HG02943 (cell line): ENCODE results near the gene PFDN4.
A peak's percentile ranks its signal among the peaks of the same experiment; 100 is the strongest.

Experiments
- ATAC-seq: cut with Tn5 transposase; IDR thresholded peaks from one replicate; pipeline ENCODE4 v1.9.1; 2021; ENCODE audit warnings: mild to moderate bottlenecking, low read depth, moderate library complexity; ENCODE audit not compliant: unreplicated experiment

The PFDN4 gene, protein sequence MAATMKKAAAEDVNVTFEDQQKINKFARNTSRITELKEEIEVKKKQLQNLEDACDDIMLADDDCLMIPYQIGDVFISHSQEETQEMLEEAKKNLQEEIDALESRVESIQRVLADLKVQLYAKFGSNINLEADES

DNA sequence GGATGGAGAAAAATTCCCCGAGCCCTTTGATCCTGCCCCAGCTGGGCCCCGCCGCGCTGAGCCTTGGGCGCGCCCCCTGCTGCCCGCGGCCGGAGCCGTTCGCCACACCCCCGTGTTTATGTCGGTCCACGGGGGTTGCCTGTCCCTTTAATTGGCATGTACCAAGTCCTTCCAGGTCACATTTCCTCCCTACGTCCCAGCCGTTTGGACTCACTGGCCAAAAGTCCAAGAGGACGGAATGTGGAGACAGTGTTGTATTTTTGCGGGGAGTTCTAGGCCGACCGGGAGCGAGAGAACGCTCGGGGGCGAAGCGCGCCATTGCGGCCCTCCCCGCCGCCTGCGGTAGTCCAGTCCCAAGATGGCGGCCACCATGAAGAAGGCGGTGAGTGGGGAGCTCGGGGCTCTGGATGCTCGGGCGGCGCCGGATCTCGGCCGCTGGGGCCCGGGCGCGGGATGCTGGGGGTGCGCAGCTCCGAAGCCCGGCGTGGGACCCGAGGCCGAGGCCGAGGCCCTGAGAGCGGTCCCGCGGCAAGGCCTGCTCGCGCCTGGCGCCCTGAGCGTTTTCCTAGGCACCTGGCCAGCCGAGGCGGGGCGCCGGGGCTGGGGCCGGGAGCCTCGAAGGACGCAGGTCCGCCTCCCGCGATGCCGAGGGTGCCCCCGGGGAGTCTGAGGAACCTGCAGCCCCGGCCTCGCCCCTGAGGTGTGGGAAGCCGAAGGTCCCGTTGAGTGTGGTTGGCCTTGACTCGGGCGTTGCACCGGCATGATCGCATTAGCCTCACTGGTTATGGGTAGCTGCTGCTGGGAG lies at the start of gene PFDN4:
PFDN4 (plus strand) TSS at position 345 of the 805 bp plus-strand sequence; CDS start at position 359, 14 bp downstream.
- ATAC-seq = peak; percentile 96

DNA sequence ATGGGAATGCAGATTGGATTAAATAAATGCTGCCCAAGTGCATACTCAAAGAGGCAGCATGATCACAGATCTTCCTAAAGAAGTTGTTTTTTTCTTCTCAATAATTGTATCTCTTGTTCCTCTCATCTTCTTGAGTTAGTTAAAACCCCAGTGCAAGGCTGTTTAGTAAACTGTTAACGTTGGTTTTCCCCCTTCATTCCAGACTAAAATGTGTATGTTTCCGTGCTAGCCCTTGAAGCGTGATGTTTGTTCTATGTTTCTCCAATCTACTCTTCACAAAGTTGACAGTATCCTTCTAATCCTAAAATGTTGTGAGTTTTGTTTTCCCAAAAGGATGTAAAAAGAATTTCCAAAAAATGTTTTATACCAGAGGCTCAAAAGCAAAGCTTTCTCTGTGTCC lies 49.7 kb upstream of the PFDN4 start:
- ATAC-seq = no peak

DNA sequence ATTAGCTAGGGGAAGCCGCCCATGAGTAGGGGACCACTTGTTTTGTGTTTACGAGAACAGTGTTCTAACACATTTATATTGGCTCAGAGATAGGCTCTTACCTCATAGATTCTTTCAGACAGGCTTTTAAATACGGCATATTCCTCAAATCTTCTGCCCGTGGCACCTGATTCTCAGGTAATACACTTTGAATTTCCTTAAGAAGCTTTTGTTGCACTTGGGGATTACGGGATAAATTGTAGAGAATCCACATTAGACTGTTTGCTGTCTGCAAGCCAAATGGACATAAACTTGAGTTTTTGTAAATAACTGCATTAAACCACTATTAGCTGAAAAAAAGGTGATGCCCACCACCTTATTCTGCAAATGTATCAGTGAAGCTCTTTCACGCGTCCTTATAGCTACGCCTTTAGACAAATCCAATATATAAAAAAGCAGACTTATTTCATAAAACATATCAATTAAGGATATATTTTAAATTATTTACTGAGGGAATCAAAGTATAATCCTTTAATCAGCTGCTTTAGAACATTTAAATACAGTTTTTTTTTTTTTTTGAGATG lies 49.0 kb upstream of the PFDN4 start:
- ATAC-seq = no peak

DNA sequence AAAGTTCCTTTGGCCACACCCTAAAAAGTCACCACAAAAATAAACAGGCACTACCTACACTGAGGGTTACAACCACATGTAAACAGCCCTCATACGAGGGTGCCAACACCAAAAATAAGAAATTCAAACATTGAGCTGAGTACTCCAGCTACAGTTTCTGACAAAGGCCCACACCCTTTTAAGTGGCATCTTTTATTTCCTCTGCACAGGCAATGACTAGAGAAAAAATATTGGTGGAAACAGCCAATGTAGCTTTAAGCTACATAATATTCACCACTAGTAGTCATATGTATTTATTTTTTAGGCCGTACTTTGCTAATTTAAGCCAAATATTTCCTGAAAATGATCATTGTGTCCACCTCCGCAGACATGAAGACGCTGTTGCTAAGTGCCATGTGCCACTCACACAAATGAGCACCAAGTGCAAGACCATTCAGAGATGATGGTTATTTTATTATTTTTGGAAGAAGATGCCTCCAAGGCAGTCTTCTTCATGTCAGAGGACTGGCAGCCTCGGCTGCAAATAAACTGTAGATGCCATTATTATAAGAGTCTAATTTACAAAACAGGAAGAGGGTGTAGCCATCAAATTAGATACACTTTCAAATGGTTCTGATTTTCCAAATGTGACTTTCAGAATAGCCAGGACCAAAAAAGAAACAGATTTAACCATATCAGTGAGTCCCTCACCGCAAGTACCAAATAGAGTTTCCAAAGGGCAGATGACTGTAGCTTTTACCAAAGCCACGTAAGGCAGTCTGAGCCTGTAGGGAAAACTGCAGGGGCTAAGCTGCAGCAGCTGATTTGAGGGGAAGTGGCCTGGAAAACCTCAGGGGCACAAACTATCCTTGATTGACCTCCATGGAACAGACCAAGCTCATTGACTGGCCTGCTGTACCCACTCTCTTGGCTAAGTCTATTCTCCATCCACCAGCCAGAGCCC lies 47.6 kb upstream of the PFDN4 start:
- no peak for ATAC-seq

DNA sequence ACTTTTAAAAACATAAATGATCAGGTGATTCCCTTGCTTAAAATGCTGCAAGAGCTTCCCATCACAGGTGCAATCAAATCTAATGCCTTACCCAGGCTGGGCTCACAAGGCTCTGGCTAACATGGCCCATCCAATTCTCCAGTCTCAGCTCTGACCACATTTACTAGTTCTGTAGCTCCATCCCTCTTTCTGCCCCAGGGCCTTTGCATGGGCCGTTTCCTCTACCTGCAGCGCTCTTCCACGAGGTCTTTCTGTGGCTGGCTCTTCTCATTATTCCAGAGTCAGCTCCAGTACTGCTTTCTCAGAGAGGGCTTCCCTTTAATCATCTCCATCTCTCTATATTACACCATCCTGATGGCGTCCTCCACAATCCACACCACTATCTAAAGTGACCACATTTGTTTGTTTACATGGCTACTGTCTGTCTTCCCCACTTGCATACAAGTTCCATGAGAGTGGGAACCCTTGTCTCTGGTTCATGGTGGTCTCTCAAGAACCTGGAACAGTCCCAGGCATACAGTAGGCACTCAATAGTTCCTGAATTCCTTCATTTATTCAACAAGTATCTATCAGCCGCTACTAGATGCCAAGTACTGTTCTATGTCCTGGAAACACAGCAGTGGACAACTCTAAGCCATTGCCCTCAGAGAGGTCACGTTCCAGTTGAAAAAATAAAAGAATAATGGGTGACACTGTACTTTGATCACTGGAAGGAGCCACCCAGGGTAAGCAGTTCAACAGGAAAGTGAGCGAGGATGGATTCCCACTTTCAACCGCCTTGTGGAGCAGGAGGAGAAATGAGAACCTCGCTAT lies 46.7 kb upstream of the PFDN4 start:
- no peak for ATAC-seq

DNA sequence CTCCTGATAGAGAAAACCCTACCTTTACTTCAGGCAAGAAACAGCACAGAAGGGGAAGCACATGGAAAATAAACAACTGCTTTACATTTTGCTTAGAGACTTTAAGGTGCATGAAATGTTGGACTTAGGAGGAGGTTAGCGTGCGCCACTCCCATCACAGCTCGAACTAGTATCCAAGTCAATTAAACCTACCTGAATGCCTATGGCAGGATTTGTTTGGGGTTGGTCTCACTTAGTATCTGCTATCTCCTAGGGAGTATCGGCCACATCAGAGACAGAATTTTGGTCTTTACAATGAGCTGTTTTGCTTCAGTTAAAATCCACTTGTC lies 46.1 kb upstream of the PFDN4 start:
- no peak for ATAC-seq

DNA sequence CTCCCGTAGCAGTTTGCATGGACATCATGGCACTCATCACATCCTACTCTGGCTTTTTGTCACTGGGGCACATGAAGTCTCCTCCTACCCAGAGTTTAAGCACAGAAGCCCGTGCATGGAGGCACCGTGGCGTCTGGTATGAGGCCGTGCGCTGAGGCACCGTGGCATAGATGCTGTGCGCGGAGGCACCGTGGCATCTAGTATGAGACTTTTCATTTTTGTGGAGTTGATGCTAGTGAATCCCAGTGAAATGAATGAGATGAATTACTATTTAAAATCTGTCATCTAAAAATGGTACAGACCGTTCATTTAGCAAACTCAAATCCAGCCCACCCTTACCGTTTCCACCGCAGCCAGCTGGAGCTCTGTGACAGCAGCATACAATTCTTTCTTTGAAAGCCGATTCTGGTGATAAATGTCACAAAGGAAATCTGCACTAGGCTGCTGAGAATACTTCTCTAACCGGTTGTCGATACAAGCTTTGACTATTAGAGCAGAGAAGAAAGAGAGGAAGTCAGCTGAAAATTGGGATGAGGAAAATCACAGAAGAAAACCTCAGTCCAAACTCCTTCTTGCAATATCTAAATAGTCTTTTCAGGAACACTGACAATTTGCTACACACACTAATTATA lies 45.4 kb upstream of the PFDN4 start:
- ATAC-seq = no peak

DNA sequence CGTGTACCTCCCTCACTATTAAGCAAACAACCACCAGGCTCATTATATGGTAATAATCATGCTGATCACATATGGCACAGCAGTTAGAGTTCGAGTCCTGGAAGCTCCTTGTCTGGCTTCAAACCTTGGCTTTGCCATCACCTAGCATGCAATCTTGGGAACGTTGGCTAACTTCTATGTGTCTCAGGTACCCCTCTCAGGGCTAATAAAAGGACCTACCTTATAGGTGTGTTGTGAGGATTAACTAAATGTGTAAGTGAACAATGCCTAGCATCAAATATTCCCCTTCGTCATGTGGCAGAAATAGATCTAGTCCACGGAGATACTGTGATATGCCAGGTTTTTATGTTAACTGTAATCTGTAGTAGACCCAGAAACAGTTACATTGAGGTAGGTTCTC lies 44.5 kb upstream of the PFDN4 start:
- no peak for ATAC-seq

DNA sequence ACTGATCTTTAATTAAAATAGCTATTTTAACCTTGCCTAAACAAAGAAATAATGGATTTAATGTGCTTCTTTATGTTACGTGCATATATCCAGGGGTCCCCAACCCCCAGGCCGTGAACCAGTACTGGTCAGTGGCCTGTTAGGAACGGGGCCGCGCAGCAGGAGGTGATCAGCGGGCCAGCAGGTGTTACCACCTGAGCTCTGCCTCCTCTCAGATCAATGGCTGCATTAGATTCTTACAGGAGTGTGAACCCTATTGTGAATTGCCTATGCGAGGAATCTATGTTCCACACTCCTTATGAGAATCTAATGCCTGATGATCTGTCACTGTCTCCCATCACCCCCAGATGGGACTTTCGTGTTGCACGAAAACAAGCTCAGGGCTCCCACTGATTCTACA lies 42.9 kb upstream of the PFDN4 start:
- ATAC-seq = no peak

DNA sequence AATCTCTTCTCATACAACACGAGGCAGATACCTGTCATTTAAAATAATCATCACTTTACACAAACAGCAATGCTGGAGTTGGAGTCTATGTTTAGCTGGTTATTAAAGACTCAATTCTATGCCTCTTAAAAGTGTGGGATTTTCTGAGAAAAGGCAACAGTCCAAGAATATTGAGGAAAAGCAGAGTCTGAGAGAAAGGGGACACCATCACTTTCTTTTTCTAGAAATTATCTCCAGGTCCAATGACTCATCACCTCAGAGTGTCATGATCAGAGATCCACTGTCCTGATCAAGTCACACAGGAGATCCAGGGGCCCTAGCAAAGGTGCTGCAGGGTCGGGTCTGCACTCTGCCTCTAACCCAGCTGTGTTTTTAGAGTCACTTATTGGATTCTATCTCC lies 42.1 kb upstream of the PFDN4 start:
- no peak for ATAC-seq

DNA sequence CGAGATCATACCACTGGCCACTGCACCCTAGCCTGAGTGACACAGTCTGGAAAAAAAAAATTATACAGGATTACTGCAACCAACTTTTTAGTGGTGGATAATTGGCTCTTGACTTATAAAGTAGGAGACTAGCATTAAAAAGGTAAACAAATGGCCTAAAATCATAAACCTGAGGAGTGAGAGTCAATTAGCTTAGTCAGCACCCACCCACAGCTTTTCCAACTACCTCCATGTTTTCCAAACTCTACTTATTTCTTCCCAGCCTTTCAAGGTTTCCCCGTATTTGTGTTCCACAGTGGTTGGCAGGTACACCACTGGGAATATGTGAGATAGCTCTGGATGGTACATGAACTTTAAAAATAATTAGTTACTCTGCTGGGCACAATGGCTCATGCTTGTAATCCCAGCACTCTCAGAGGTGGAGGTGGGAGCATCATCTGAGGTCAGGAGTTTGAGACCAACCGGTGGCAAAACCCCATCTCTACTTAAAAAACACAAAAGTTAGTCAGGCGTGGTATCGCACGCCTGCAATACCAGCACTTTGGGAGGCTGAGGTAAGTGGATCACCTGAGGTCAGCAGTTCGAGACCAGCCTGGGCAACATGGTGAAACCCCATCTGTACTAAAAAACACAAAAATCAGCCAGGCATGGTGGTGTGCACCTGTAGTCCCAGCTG lies 40.8 kb upstream of the PFDN4 start:
- no peak for ATAC-seq

DNA sequence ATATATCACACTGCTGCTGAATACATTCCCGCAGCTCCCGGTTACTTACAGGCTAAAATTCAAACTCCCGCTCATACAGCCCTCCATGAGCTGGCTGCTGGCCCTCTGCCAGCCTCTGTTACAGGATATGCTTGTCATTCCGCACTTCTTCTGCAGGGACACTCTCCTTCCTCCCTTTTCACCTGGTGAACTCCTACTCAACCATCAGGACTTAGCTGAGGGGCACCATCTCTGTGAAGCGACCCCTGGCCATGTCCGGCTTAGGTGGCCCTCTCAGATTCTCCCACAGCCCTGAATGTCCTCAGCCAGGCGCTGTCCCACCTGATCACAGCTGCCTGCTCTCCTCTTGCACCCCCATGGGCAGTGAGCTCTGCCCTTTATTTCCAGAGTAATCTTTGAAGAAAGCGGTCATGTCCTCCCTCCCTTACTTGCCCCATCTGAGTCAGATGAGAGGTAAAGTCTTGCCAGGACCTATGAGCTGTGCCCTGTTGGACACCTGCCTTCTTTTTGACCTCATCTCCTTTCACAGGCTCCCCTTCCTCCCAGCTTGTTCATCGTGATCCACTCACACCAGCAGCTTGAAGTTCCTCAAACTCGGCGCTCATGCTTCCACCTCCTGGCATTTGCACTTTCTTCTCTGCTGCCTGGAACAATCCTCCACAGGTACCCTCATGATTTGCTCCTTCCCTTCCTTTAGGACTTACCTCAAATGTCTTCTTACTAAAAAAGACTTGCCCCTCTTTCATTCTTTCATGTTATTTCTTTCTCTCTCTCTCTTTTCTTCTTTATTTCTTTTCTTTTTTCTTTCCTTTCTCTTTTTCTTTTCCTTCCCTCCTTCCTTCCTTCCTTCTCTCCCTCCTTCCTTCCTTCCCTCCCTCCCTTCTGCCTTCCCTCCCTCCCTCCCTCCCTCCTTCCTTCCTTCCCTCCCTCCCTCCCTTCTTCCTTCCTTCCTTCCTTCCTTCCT lies 39.7 kb upstream of the PFDN4 start:
- ATAC-seq = no peak

DNA sequence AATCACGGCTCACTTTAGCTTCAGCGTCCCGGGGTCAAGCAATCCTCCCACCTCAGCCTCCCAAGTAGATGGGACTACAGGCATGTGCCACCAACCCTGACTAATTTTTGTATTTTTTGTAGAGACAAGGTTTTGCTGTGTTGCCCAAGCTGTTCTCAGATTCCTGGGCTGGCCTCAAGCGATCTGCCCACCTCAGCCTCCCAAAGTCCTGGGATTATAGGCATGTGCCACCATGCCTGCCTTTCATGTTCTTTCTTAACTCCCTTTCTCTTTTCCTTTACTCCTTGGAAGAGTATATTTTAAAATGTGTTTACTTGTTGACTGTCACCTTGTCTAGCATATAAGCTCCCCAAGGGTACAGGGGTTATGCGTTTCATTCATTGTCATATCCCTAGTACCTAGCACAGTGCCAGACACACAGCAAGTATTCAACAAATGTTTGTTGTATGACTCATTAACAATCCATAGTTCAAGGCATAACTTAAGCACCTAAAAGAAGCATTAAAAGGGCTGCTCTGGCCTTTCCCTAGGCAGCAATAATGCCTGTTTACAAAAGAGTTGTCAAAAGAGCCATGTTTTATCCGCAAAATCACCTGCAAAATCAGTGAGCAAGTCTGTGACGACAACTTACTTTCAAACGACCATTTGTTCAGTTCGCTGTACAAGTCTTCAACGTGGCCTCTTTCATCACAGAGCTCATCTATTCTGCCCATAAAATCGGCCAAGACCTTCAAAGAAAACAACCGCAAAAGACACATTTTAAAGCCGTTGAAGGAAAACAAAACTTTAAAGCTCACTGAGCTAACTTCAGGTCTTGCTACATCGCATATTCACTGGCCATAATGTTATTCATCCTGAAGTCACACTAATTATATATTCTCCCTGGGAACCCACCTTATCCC lies 38.7 kb upstream of the PFDN4 start:
- ATAC-seq = no peak

DNA sequence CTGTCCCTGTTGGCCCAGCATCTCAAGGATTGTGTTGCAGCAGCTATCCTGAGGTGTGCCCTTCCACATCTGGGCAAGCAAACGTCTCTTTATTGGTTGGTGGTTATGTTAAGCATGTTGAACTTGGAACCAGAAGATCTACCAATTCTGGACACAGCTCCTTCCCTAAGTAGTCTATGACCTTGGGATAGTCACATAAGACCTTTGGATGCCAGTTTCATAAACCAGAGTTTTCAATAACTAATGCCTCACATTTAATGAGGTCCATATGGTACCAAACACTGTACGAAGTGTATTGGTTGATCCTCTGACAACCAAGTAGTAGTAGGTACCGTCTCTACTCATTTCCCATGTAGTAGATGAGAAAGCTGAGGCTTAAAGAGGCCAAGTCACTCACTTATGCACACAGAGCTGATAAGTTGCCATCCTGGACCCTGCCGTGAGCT lies 37.8 kb upstream of the PFDN4 start:
- no peak for ATAC-seq

DNA sequence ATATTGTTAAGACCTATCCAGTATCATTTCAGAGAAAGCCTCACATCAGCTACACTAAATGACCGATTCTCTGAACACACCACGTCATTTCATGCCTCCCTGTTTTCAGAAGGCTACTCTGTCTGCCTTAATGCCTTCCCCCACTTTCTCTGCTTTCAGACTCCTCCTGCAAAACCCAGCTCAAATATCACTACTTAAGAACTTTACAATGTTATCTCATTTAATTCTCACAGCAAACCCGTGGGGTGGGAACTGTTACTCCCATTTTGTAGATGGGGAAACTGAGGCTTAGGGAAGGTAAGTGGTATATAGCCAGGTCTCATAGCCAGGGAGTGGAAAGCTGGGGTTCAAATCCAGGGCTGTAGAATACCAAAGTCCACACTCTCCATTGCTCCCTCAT lies 36.9 kb upstream of the PFDN4 start:
- no peak for ATAC-seq

DNA sequence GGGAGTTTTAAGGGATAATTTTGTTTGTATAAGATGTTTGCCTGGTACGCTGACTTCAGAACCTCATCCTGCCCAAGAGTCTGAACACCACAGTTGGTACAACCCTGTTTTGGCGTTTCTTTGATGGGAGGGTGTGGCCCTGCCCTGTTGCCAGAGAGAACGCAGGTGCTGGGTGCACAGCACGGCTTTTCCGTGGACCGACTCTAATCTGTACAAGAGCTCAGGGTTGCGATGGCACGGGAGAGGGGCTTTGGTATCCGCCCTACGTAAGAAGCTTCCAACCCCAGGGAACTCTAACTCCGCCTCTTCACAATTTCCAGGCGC lies 35.4 kb upstream of the PFDN4 start:
- ATAC-seq = no peak
